ENCODE results near the gene MEG3.

Gene MEG3

GRCh38 chr14:100827101-100828021 lies 1.4 kb downstream of the MEG3 start:
- Histone ChIP-seq H4K20me1 (ENCODE audit: insufficient read depth, low read length, poor library complexity, severe bottlenecking) (no peaks in the 10 kb centered on the region), H2AFZ (ENCODE audit: low read length) (no peak overlapping the region), H3K9me3 (ENCODE audit: insufficient read depth, low read depth, low read length) (no peaks in the 10 kb centered on the region; the same call in 1 of the 2 replicates), H3K27me3 (ENCODE audit: insufficient read depth, low read length, poor library complexity, severe bottlenecking) (no peaks in the 10 kb centered on the region), H3K4me1 (ENCODE audit: insufficient read depth, low read length, poor library complexity, severe bottlenecking) (no peaks in the 10 kb centered on the region), H3K4me3 (ENCODE audit: low read length, poor library complexity, severe bottlenecking) (no peak overlapping the region), H3K9me2 (replicated peaks; ENCODE audit: low read depth, low read length) (no peaks in the 10 kb centered on the region), H3K4me2 (ENCODE audit: low read depth, low read length, poor library complexity, severe bottlenecking) (no peak overlapping the region), H3F3A (ENCODE audit: low read depth) (no peaks in the 10 kb centered on the region), H3K36me3 (ENCODE audit: insufficient read depth, low read length) (no peaks in the 10 kb centered on the region), H3K79me2 (ENCODE audit: insufficient read depth, low read length) (no peaks in the 10 kb centered on the region), H3K9ac (ENCODE audit: low read depth, low read length, poor library complexity, severe bottlenecking) (no peak overlapping the region)
- TF ChIP-seq EZH2phosphoT487 (IDR thresholded peaks at IDR 0.05; ENCODE audit: borderline replicate concordance) = no peak
- TF ChIP-seq, protein P1, sequence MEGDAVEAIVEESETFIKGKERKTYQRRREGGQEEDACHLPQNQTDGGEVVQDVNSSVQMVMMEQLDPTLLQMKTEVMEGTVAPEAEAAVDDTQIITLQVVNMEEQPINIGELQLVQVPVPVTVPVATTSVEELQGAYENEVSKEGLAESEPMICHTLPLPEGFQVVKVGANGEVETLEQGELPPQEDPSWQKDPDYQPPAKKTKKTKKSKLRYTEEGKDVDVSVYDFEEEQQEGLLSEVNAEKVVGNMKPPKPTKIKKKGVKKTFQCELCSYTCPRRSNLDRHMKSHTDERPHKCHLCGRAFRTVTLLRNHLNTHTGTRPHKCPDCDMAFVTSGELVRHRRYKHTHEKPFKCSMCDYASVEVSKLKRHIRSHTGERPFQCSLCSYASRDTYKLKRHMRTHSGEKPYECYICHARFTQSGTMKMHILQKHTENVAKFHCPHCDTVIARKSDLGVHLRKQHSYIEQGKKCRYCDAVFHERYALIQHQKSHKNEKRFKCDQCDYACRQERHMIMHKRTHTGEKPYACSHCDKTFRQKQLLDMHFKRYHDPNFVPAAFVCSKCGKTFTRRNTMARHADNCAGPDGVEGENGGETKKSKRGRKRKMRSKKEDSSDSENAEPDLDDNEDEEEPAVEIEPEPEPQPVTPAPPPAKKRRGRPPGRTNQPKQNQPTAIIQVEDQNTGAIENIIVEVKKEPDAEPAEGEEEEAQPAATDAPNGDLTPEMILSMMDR (conservative IDR thresholded peaks at IDR 0.05; ENCODE audit: low read length) = no peak

- no peaks in the 10 kb centered on the region; the same call in 1 of the 2 replicates for H3K9me3 ChIP-seq (ENCODE audit: insufficient read depth, low read depth, low read length)
- no peak overlapping the region for H3K4me3 ChIP-seq (ENCODE audit: low read length, poor library complexity, severe bottlenecking)
- no peaks in the 10 kb centered on the region for H3K4me1 ChIP-seq (ENCODE audit: insufficient read depth, low read length, poor library complexity, severe bottlenecking)
- no peaks in the 10 kb centered on the region for H3K36me3 ChIP-seq (ENCODE audit: insufficient read depth, low read length)
- H3K9ac ChIP-seq (ENCODE audit: low read depth, low read length, poor library complexity, severe bottlenecking) = no peak overlapping the region
- H3K9me2 ChIP-seq (replicated peaks; ENCODE audit: low read depth, low read length) = no peaks in the 10 kb centered on the region
- no peaks in the 10 kb centered on the region for H3F3A ChIP-seq (ENCODE audit: low read depth)
- TF ChIP-seq EZH2phosphoT487 (IDR thresholded peaks at IDR 0.05; ENCODE audit: borderline replicate concordance) = no peak
- TF ChIP-seq, protein P1 (conservative IDR thresholded peaks at IDR 0.05; ENCODE audit: low read length) = no peak
- H3K4me2 ChIP-seq (ENCODE audit: low read depth, low read length, poor library complexity, severe bottlenecking) = no peak overlapping the region
- no peak overlapping the region for H2AFZ ChIP-seq (ENCODE audit: low read length)
- H3K27me3 ChIP-seq (ENCODE audit: insufficient read depth, low read length, poor library complexity, severe bottlenecking) = no peaks in the 10 kb centered on the region
- H3K79me2 ChIP-seq (ENCODE audit: insufficient read depth, low read length) = no peaks in the 10 kb centered on the region
- no peaks in the 10 kb centered on the region for H4K20me1 ChIP-seq (ENCODE audit: insufficient read depth, low read length, poor library complexity, severe bottlenecking)
These were observed 2.3 kb downstream of the MEG3 start for GRCh38 chr14:100828031-100828769.

- no peak for TF ChIP-seq EZH2phosphoT487 (IDR thresholded peaks at IDR 0.05; ENCODE audit: borderline replicate concordance)
- TF ChIP-seq, protein P1 (conservative IDR thresholded peaks at IDR 0.05; ENCODE audit: low read length) = no peak
- H3K79me2 ChIP-seq (ENCODE audit: insufficient read depth, low read length) = no peaks in the 10 kb centered on the region
- H4K20me1 ChIP-seq (ENCODE audit: insufficient read depth, low read length, poor library complexity, severe bottlenecking) = no peaks in the 10 kb centered on the region
- H3K9me2 ChIP-seq (replicated peaks; ENCODE audit: low read depth, low read length) = no peaks in the 10 kb centered on the region
- H3K9ac ChIP-seq (ENCODE audit: low read depth, low read length, poor library complexity, severe bottlenecking) = no peak overlapping the region
- no peaks in the 10 kb centered on the region; the same call in 1 of the 2 replicates for H3K9me3 ChIP-seq (ENCODE audit: insufficient read depth, low read depth, low read length)
- H3K4me1 ChIP-seq (ENCODE audit: insufficient read depth, low read length, poor library complexity, severe bottlenecking) = no peaks in the 10 kb centered on the region
- no peak overlapping the region for H3K4me3 ChIP-seq (ENCODE audit: low read length, poor library complexity, severe bottlenecking)
- no peaks in the 10 kb centered on the region for H3K27me3 ChIP-seq (ENCODE audit: insufficient read depth, low read length, poor library complexity, severe bottlenecking)
- H3K4me2 ChIP-seq (ENCODE audit: low read depth, low read length, poor library complexity, severe bottlenecking) = no peak overlapping the region
- H3F3A ChIP-seq (ENCODE audit: low read depth) = no peaks in the 10 kb centered on the region
- H3K36me3 ChIP-seq (ENCODE audit: insufficient read depth, low read length) = no peaks in the 10 kb centered on the region
- no peak overlapping the region for H2AFZ ChIP-seq (ENCODE audit: low read length)
These were observed 4.8 kb downstream of the MEG3 start for GRCh38 chr14:100830681-100831080.

Data from Loucy (cell line).